Measurements from ENCODE around the gene ZFAND4. TPM values are rescaled to one million over a fixed set of nuclear protein-coding genes. Genes with fewer than 3 reads are reported as not detected.

The ZFAND4 gene
- total RNA-seq, 1 donor from 2014 or later, result 9.3 TPM

DNA sequence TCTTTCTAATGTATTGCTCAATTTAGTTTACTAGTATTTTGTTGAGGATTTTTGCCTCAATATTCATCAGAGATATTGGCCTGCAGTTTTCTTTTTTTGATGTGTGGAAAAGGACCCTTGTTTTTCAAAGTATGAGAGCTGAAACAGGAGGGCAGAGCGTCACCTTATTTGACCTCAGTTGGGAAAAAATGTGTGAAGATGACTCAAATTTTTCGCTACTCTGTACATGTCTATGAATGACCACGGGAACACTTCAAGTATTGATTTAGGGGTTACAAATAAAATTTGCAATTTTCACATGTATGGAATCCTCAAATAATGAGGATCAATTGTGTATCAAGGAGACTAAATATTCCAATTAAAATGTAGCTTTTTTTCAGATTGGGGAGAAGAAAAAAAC lies 103.1 kb downstream of the ZFAND4 start:
- H3K4me1 Mint-ChIP-seq, result peaks cover 2% of the 10 kb centered on the region
- intact Hi-C loops (cut with micrococcal nuclease), result no loop called here
- peaks cover 2% of the 10 kb centered on the region for H3K27me3 Mint-ChIP-seq
- H3K4me3 Mint-ChIP-seq, result no peak overlapping the region
- no peaks in the 10 kb centered on the region for H3K9me3 Mint-ChIP-seq
- no peak overlapping the region for H3K27ac Mint-ChIP-seq
- peaks cover 2% of the 10 kb centered on the region for H3K36me3 Mint-ChIP-seq (ENCODE audit: low read depth)
- DNase-seq, result no peak

DNA sequence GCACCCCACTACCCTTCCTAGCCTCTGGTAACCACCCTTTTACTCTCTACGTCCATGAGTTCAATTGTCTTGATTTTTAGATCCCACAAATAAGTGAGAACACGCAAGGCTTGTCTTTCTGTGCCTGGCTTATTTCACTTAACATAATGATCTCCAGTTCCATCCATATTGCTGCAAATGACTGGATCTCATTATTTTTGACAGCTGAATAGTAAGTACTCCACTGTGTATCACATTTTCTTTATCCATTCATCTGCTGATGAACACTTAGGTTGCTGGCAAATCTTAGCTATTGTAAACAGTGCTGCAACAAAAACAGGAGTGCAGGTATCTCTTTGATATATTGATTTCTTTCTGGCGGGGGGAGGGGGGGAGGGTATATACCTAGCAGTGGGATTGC lies 106.2 kb downstream of the ZFAND4 start:
- Mint-ChIP-seq H3K36me3 (ENCODE audit: low read depth) (peaks cover 5% of the 10 kb centered on the region), H3K9me3 (no peaks in the 10 kb centered on the region), H3K27ac (no peak overlapping the region), H3K4me1 (peaks cover 9% of the 10 kb centered on the region), H3K4me3 (no peak overlapping the region), H3K27me3 (peaks cover 2% of the 10 kb centered on the region)
- DNase-seq, result no peak
- intact Hi-C loops (cut with micrococcal nuclease), result no loop called here

Other genes starting within 250 kb of the ZFAND4 start
- gene WASHC2C, start 54.5 kb upstream of the ZFAND4 start, total RNA-seq, result 22.0 and 27.1 TPM in 2 replicates
- 20.8 and 21.0 TPM in 2 replicates for gene AGAP4, start 174.7 kb upstream of the ZFAND4 start, total RNA-seq